HepG2 (cell line): ENCODE data around the gene ATRN. TPM values are rescaled to one million over a fixed set of nuclear protein-coding genes. Genes with fewer than 3 reads are reported as not detected.

Source experiments
- ATAC-seq: fragments of 200-7000 bp; cut with Tn5 transposase; 3 replicates; pipeline ENCODE4 v1.9.1; 2020; ENCODE audit warnings: mild to moderate bottlenecking, moderate library complexity
- BruUV-seq: library from RNA; stranded (reverse); fragments of 400-500 nt; replicated peaks from 2 replicates; lab custom pipeline; 2021; lab: Mats Ljungman, UMichigan
- CTCF ChIA-PET: fragments of 300-600 bp; formaldehyde crosslinking; extraction: SDS; loops from one replicate; lab custom pipeline; 2021; ENCODE audit warnings: low total read pairs, inconsistent platforms, low intra/inter-chr PET ratio; lab: Yijun Ruan, JAX
- POLR2A ChIA-PET: fragments of 350-600 bp; sonication (Branson Sonifier 250); formaldehyde crosslinking; loops from one replicate; lab custom pipeline; 2020; ENCODE audit warnings: antibody characterized with exemption, inconsistent platforms; lab: Yijun Ruan, JAX
- DNase-seq: peaks from one replicate; pipeline ENCODE4 v3.0.0-alpha.2; 2015; ENCODE audit warnings: low spot score
- FAIRE-seq: peaks from 3 replicates; lab custom pipeline; 2011; peaks lifted over from hg19 to GRCh38; lab: Jason Lieb, UNC
- H2AFZ ChIP-seq: one replicate; pipeline ENCODE4 v1.6.1; 2011; ENCODE audit warnings: low read length, inconsistent platforms
- H3K27ac ChIP-seq: fragments of 300-600 bp; 3 replicates; pipeline ENCODE4 v1.8.0; 2011; ENCODE audit warnings: mixed run types, mild to moderate bottlenecking, mixed read lengths, low read length, inconsistent platforms; ENCODE audit not compliant: insufficient read depth; ENCODE audit errors: extremely low read length
- H3K27me3 ChIP-seq, 2 experiments: fragments of 200-600 bp in 1 of 2; 2 replicates in 1 of 2; 3 replicates in 1 of 2; pipeline versions ENCODE4 v1.6.0 to v1.8.0; 2011; ENCODE audit warnings: low read length in 2 of 2, mild to moderate bottlenecking in 2 of 2, moderate library complexity in 2 of 2, inconsistent platforms in 1 of 2; ENCODE audit not compliant: insufficient read depth in 2 of 2, control insufficient read depth in 1 of 2
- H3K36me3 ChIP-seq, 2 experiments: fragments of 200-600 bp in 1 of 2; replicated peaks in 1 of 2; 2 replicates in 1 of 2; 3 replicates in 1 of 2; pipeline versions ENCODE4 v1.5.1 to v1.8.0; 2011; ENCODE audit warnings: low read length in 2 of 2, inconsistent platforms in 1 of 2; ENCODE audit not compliant: insufficient read depth in 2 of 2, control insufficient read depth in 1 of 2
- H3K4me1 ChIP-seq: 2 replicates; pipeline ENCODE4 v1.5.1; 2012; ENCODE audit warnings: low read length, inconsistent platforms; ENCODE audit not compliant: insufficient read depth
- H3K4me2 ChIP-seq: 2 replicates; pipeline ENCODE4 v1.6.0; 2011; ENCODE audit warnings: low read depth, low read length, inconsistent platforms
- H3K4me3 ChIP-seq, 3 experiments: fragments of 200-600 bp in 1 of 3; sonication (generic), shearing (Covaris generic) in 1 of 3; replicated peaks in 1 of 3; 2 replicates each; pipeline ENCODE4 v1.5.1; 2011 to 2016; ENCODE audit warnings: low read length in 3 of 3, inconsistent platforms in 2 of 3, low read depth in 2 of 3, mild to moderate bottlenecking in 2 of 3, control low read depth in 1 of 3, mixed read lengths in 1 of 3; ENCODE audit not compliant: insufficient read depth in 1 of 3
- H3K79me2 ChIP-seq: one replicate; pipeline ENCODE4 v1.6.1; 2011; ENCODE audit warnings: low read length, inconsistent platforms; ENCODE audit not compliant: insufficient read depth
- H3K9ac ChIP-seq: 2 replicates; pipeline ENCODE4 v1.6.0; 2011; ENCODE audit warnings: mild to moderate bottlenecking, low read depth, low read length, inconsistent platforms; ENCODE audit not compliant: insufficient read depth
- H3K9me3 ChIP-seq: 2 replicates; pipeline ENCODE4 v1.5.1; 2012; ENCODE audit warnings: mild to moderate bottlenecking, low read length
- H4K20me1 ChIP-seq: 2 replicates; pipeline ENCODE4 v1.6.0; 2011; ENCODE audit warnings: inconsistent platforms, mild to moderate bottlenecking, low read length, moderate library complexity; ENCODE audit not compliant: insufficient read depth
- ATRX ChIP-seq: sonication (generic); formaldehyde crosslinking; IDR thresholded peaks from 2 replicates; pipeline ENCODE4 v1.4.0; 2020; ENCODE audit warnings: missing genetic modification reagents, borderline replicate concordance
- ELF3 ChIP-seq: IDR thresholded peaks from 2 replicates; pipeline ENCODE4 v1.6.1; 2016; ENCODE audit warnings: missing genetic modification reagents, missing compliant biosample characterization
- MXD4 ChIP-seq: IDR thresholded peaks from 2 replicates; pipeline ENCODE4 v1.6.1; 2016; ENCODE audit warnings: mild to moderate bottlenecking, missing biosample characterization, missing genetic modification reagents
- NFE2L2 ChIP-seq: fragments of 150-350 bp; IDR thresholded peaks from 2 replicates; pipeline ENCODE4 v1.6.1; 2014; ENCODE audit warnings: low read length
- STAG1 ChIP-seq: sonication (generic); formaldehyde crosslinking; IDR thresholded peaks from 2 replicates; pipeline ENCODE4 v1.4.0; 2020; ENCODE audit warnings: missing genetic modification reagents
- ZFAT ChIP-seq: sonication (generic); formaldehyde crosslinking; conservative IDR thresholded peaks from 2 replicates; pipeline ENCODE4 v1.8.1; 2023; ENCODE audit warnings: missing genetic modification reagents, inconsistent platforms
- ZNF33A ChIP-seq: sonication (generic); formaldehyde crosslinking; IDR thresholded peaks from 2 replicates; pipeline ENCODE4 v1.5.1; 2020; ENCODE audit warnings: missing genetic modification reagents, mild to moderate bottlenecking, moderate library complexity, borderline replicate concordance
- ZNF564 ChIP-seq: sonication (generic); formaldehyde crosslinking; IDR thresholded peaks from 2 replicates; pipeline ENCODE4 v1.8.1; 2023; ENCODE audit warnings: mild to moderate bottlenecking, missing genetic modification reagents
- ZNF614 ChIP-seq: IDR thresholded peaks from 2 replicates; pipeline ENCODE4 v1.6.1; 2018; ENCODE audit warnings: missing biosample characterization, missing genetic modification reagents, inconsistent platforms, borderline replicate concordance
- ZNF883 ChIP-seq: sonication (generic); formaldehyde crosslinking; IDR thresholded peaks from 2 replicates; pipeline ENCODE4 v1.5.1; 2020; ENCODE audit warnings: mild to moderate bottlenecking, missing genetic modification reagents; ENCODE audit errors: not compliant biosample characterization
- WGBS: methylation state at CpG from one replicate; pipeline ENCODE4 v1.1.6; 2017; ENCODE audit warnings: low lambda C conversion rate; 5-methylcytosine and 5-hydroxymethylcytosine counted together
- in situ Hi-C: cut with HindIII; loops from 2 replicates; pipeline ENCODE4 v1.10.0; 2017; ENCODE audit warnings: low pct_unique_long_range_greater_than_20kb; ENCODE audit not compliant: extremely low pct_ligation_motif_present
- intact Hi-C: fragments of 100-400 bp; cut with micrococcal nuclease; formaldehyde crosslinking; loops from one replicate; pipeline ENCODE4 v1.10.0; 2022; ENCODE audit not compliant: unreplicated experiment
- polyA plus RNA-seq, 8 experiments: library from polyadenylated mRNA; depleted of rRNA in 3 of 8; stranded (reverse) in 7 of 8; unstranded in 1 of 8; fragments of >200 nt; fragmentation: Illumina TruSeq in 4 of 8; extraction: Trizol in 4 of 8; gene quantifications; 2 replicates each; pipeline versions ENCODE4 v1.2.1 to v1.2.3, GENCODE V29; 2011 to 2016; ENCODE audit warnings: low read depth in 4 of 8, missing spikeins in 1 of 8, mixed read lengths in 1 of 8; ENCODE audit not compliant: insufficient read depth in 1 of 8
- total RNA-seq, 5 experiments: library from RNA; depleted of rRNA; stranded (reverse); fragments of >200 nt; fragmentation: Illumina TruSeq; extraction: Trizol; gene quantifications; 2 replicates each; pipeline ENCODE4 v1.2.3, GENCODE V29; 2016; ENCODE audit warnings: low read depth in 1 of 5
- TF ChIP-seq, protein P1 (sequence below): sonication (generic); formaldehyde crosslinking; IDR thresholded peaks from 2 replicates; pipeline ENCODE4 v1.4.0; 2020; ENCODE audit warnings: missing genetic modification reagents
- TF ChIP-seq, protein P2 (sequence below): sonication (generic); formaldehyde crosslinking; IDR thresholded peaks from 2 replicates; pipeline ENCODE4 v1.4.0; 2020; ENCODE audit warnings: mild to moderate bottlenecking, missing genetic modification reagents
- TF ChIP-seq, protein P3 (sequence below): sonication (generic); formaldehyde crosslinking; IDR thresholded peaks from 2 replicates; pipeline ENCODE4 v1.5.0; 2020; ENCODE audit warnings: mild to moderate bottlenecking, missing genetic modification reagents, moderate library complexity

Gene ATRN
- total and polyA plus RNA-seq, 2 of the 13 experiments (the other 11 are each of a cell fraction or from before 2014, with no cell fraction given), result 44.2 to 81.1 TPM

DNA sequence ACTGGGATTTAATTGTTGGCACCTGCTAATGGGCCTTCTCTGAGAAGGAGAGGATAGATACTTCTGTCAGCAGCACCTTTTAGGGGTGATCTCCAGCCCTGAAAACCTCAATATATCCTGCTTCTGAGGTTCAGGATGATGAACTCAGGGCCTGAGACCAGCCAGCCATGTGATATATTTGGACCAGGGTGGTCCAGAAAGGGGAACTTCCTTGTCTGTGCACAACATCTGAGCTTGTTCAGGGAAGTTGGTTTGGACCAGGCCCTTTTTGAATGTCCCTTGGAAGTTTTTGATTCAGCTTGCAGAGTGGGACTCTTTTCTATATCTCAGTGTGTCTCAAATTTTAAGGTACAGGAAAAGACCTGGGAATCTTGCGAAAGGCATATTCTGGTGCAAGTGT, 106.5 kb downstream of the ATRN start (continued):
- TF ChIP-seq ATRX (CRISPR knock-in tag), result no peak
- no peak for TF ChIP-seq ZNF33A (CRISPR knock-in tag)
- no peak for TF ChIP-seq NFE2L2
- TF ChIP-seq ZFAT (CRISPR knock-in tag), result no peak
- TF ChIP-seq, protein P1, sequence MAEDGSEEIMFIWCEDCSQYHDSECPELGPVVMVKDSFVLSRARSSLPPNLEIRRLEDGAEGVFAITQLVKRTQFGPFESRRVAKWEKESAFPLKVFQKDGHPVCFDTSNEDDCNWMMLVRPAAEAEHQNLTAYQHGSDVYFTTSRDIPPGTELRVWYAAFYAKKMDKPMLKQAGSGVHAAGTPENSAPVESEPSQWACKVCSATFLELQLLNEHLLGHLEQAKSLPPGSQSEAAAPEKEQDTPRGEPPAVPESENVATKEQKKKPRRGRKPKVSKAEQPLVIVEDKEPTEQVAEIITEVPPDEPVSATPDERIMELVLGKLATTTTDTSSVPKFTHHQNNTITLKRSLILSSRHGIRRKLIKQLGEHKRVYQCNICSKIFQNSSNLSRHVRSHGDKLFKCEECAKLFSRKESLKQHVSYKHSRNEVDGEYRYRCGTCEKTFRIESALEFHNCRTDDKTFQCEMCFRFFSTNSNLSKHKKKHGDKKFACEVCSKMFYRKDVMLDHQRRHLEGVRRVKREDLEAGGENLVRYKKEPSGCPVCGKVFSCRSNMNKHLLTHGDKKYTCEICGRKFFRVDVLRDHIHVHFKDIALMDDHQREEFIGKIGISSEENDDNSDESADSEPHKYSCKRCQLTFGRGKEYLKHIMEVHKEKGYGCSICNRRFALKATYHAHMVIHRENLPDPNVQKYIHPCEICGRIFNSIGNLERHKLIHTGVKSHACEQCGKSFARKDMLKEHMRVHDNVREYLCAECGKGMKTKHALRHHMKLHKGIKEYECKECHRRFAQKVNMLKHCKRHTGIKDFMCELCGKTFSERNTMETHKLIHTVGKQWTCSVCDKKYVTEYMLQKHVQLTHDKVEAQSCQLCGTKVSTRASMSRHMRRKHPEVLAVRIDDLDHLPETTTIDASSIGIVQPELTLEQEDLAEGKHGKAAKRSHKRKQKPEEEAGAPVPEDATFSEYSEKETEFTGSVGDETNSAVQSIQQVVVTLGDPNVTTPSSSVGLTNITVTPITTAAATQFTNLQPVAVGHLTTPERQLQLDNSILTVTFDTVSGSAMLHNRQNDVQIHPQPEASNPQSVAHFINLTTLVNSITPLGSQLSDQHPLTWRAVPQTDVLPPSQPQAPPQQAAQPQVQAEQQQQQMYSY (CRISPR knock-in tag), result no peak
- TF ChIP-seq ZNF614 (CRISPR knock-in tag), result no peak
- TF ChIP-seq ELF3, result no peak
- TF ChIP-seq, protein P2, sequence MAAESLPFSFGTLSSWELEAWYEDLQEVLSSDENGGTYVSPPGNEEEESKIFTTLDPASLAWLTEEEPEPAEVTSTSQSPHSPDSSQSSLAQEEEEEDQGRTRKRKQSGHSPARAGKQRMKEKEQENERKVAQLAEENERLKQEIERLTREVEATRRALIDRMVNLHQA (CRISPR knock-in tag), result no peak
- TF ChIP-seq ZNF883, result no peak
- TF ChIP-seq ZNF564, result no peak

DNA sequence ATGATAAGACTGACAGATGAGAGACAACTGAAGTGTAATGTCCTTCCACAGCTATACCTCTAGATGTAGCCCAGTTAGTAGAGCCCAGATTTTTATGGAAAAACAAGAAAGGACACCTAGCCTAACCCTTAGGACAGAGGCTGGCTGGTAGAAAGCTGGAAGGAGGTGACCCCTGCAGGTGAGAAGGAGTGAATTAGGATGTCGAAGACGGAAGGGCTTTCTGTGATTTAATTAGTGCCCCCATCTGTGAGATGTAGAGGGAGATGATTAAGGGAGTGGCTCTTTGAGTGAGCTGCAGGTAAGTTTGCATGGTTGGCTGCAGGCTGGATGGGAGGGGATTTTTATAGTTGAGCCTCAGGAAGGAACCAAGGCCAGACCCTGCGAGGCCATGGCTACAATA, 109.6 kb downstream of the ATRN start:
- DNase-seq, result no peak
- Histone ChIP-seq H3K79me2 (no peaks in the 10 kb centered on the region), H3K9ac (no peak overlapping the region), H3K4me2 (no peak overlapping the region), H3K27ac (no peak overlapping the region), H3K36me3 (peaks cover 46 to 88% of the 10 kb centered on the region in 2 experiments), H3K4me1 (no peaks in the 10 kb centered on the region), H3K9me3 (no peaks in the 10 kb centered on the region), H3K4me3 (no peak overlapping the region), H3K27me3 (no peaks in the 10 kb centered on the region), H4K20me1 (no peaks in the 10 kb centered on the region), H2AFZ (no peak overlapping the region)
- CTCF ChIA-PET, result no interaction called here
- ATAC-seq, result peak; percentile 38; the same call in 1 of the 3 replicates
- intact Hi-C loops, result no loop called here
- WGBS, result 97% methylated on average over 3 of the region's 3 CpGs
- FAIRE-seq, result no peak
- POLR2A ChIA-PET, result no interaction called here
- TF ChIP-seq STAG1 (CRISPR knock-in tag) (peak; percentile 63), MXD4 (CRISPR knock-in tag) (no peak)
- TF ChIP-seq, protein P3, sequence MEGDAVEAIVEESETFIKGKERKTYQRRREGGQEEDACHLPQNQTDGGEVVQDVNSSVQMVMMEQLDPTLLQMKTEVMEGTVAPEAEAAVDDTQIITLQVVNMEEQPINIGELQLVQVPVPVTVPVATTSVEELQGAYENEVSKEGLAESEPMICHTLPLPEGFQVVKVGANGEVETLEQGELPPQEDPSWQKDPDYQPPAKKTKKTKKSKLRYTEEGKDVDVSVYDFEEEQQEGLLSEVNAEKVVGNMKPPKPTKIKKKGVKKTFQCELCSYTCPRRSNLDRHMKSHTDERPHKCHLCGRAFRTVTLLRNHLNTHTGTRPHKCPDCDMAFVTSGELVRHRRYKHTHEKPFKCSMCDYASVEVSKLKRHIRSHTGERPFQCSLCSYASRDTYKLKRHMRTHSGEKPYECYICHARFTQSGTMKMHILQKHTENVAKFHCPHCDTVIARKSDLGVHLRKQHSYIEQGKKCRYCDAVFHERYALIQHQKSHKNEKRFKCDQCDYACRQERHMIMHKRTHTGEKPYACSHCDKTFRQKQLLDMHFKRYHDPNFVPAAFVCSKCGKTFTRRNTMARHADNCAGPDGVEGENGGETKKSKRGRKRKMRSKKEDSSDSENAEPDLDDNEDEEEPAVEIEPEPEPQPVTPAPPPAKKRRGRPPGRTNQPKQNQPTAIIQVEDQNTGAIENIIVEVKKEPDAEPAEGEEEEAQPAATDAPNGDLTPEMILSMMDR (CRISPR knock-in tag), result peak; percentile 49
- in situ Hi-C loops, result no loop called here
- BruUV-seq, result no TSS peak
